A673 (cell line): Measurements from ENCODE around the gene CLPSL1. TPM values are rescaled to one million over a fixed set of nuclear protein-coding genes. Genes with fewer than 3 reads are reported as not detected.
A peak's percentile ranks its signal among the peaks of the same experiment; 100 is the strongest.

ENCODE experiments used
- BruUV-seq: library from RNA; stranded (reverse); fragments of 400-500 nt; replicated peaks from 2 replicates; lab custom pipeline; 2021; lab: Mats Ljungman, UMichigan
- CTCF ChIA-PET: fragments of 300-600 bp; sonication (Branson Sonifier 250); formaldehyde crosslinking; loops from one replicate; lab custom pipeline; 2022; ENCODE audit warnings: antibody characterized with exemption; lab: Charles Lee
- POLR2A ChIA-PET: fragments of 300-600 bp; sonication (Branson Sonifier 250); formaldehyde crosslinking; loops from one replicate; lab custom pipeline; 2022; ENCODE audit warnings: antibody characterized with exemption; ENCODE audit not compliant: low non-redundant PET; lab: Charles Lee
- DNase-seq: peaks from one replicate; pipeline ENCODE4 v3.0.0-alpha.2; 2015; ENCODE audit warnings: low spot score
- H3K27ac ChIP-seq: fragments of 200-600 bp; sonication (generic); 2 replicates; pipeline ENCODE4 v1.5.1; 2016; ENCODE audit warnings: mixed run types, low read depth, mild to moderate bottlenecking, mixed read lengths, antibody characterized with exemption, low read length; ENCODE audit not compliant: poor library complexity, severe bottlenecking
- H3K27me3 ChIP-seq: fragments of 200-600 bp; sonication (generic); replicated peaks from 2 replicates; pipeline ENCODE4 v1.6.1; 2017; ENCODE audit warnings: mixed run types, low read depth, mild to moderate bottlenecking, mixed read lengths, antibody characterized with exemption, low read length; ENCODE audit not compliant: insufficient read depth, poor library complexity
- H3K36me3 ChIP-seq: fragments of 200-600 bp; sonication (generic); 2 replicates; pipeline ENCODE4 v1.6.1; 2016; ENCODE audit warnings: mixed run types, mild to moderate bottlenecking, mixed read lengths, antibody characterized with exemption, low read length; ENCODE audit not compliant: insufficient read depth, poor library complexity, severe bottlenecking
- H3K4me1 ChIP-seq: fragments of 200-600 bp; sonication (generic); 2 replicates; pipeline ENCODE4 v1.6.1; 2017; ENCODE audit warnings: mixed run types, mild to moderate bottlenecking, mixed read lengths, antibody characterized with exemption, low read length; ENCODE audit not compliant: insufficient read depth, poor library complexity, severe bottlenecking
- H3K4me3 ChIP-seq: fragments of 200-600 bp; sonication (generic); 2 replicates; pipeline ENCODE4 v1.5.1; 2016; ENCODE audit warnings: low read depth, mixed run types, mild to moderate bottlenecking, mixed read lengths, low read length; ENCODE audit not compliant: poor library complexity, severe bottlenecking
- H3K9me3 ChIP-seq: fragments of 200-600 bp; sonication (generic); 2 replicates; pipeline ENCODE4 v1.6.1; 2016; ENCODE audit warnings: mixed run types, low read depth, mild to moderate bottlenecking, mixed read lengths, antibody characterized with exemption, low read length; ENCODE audit not compliant: poor library complexity, severe bottlenecking
- CTCF ChIP-seq: fragments of 300-800, 200-600 bp; sonication (generic); conservative IDR thresholded peaks from 2 replicates; pipeline ENCODE4 v1.5.1; 2017; ENCODE audit warnings: low read depth, mild to moderate bottlenecking, antibody characterized with exemption, low read length, moderate library complexity, mixed read lengths
- EZH2 ChIP-seq: fragments of 200-600 bp; sonication (generic); IDR thresholded peaks from 2 replicates; pipeline ENCODE4 v1.6.1; 2017; ENCODE audit warnings: borderline replicate concordance, low read depth, mild to moderate bottlenecking, mixed read lengths, antibody characterized with exemption, low read length; ENCODE audit not compliant: poor library complexity, severe bottlenecking
- intact Hi-C: fragments of 100-400 bp; cut with micrococcal nuclease; formaldehyde crosslinking; loops from one replicate; pipeline ENCODE4 v1.10.0; 2022; ENCODE audit not compliant: unreplicated experiment
- total RNA-seq: library from RNA; stranded (reverse); gene quantifications from 2 replicates; pipeline ENCODE4 v1.2.3, GENCODE V29; 2021

Gene CLPSL1
- total RNA-seq, 1 experiment from 2014 or later, result not detected

- no peaks in the 10 kb centered on the region for H3K27me3 ChIP-seq
- TF ChIP-seq EZH2 (no peak), CTCF (no peak)
- H3K4me3 ChIP-seq, result no peak overlapping the region
- no TSS peak for BruUV-seq
- no peaks in the 10 kb centered on the region for H3K9me3 ChIP-seq
- H3K4me1 ChIP-seq, result peaks cover 7% of the 10 kb centered on the region
- POLR2A ChIA-PET, result no interaction called here
- H3K27ac ChIP-seq, result peak overlapping the region; percentile 28
- CTCF ChIA-PET, result interaction anchor here (0.5 to 1.6 kb wide), 4 partner anchors 15 to 217 kb away, joined by 3 to 7 read pairs (median 4); no protein-coding TSS in a partner anchor
- no peaks in the 10 kb centered on the region for H3K36me3 ChIP-seq
- DNase-seq, result peak; percentile 36
- intact Hi-C loops, result loop anchor here (10.0 kb wide), 1 partner anchor 355 kb away; no protein-coding TSS in a partner anchor
Observed at GRCh38 chr6:35739645-35740524, 40.9 kb upstream of the CLPSL1 start.

DNA sequence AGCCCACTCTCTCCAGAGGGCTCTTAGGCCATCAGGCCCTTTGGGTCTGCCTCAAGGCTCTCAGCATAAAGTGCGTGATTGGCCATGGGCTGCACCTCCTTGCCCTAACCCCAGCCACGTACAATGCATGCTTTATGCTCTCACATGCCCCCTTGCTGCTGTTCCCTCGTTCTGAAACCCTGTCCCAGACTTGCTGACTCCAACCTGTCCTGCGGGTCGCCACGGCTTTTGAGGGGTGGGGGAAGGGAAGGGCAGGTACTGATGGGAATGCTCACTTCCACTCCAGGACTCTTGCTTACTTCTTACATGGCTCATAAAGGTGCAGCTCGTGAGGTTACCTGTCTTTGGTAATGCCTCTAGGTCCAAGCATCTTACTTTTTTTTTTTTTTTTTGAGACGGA, 38.0 kb upstream of the CLPSL1 start:
- H3K4me1 ChIP-seq, result peaks cover 7% of the 10 kb centered on the region
- ChIA-PET POLR2A (no interaction called here), CTCF (no interaction called here)
- H3K27me3 ChIP-seq, result no peaks in the 10 kb centered on the region
- TF ChIP-seq CTCF (no peak), EZH2 (no peak)
- no peak overlapping the region for H3K4me3 ChIP-seq
- intact Hi-C loops, result no loop called here
- H3K36me3 ChIP-seq, result no peaks in the 10 kb centered on the region
- no peak overlapping the region for H3K27ac ChIP-seq
- DNase-seq, result no peak
- no peaks in the 10 kb centered on the region for H3K9me3 ChIP-seq
- no TSS peak for BruUV-seq

- H3K4me3 ChIP-seq, result no peak overlapping the region
- H3K9me3 ChIP-seq, result no peaks in the 10 kb centered on the region
- H3K27me3 ChIP-seq, result no peaks in the 10 kb centered on the region
- H3K4me1 ChIP-seq, result no peaks in the 10 kb centered on the region
- POLR2A ChIA-PET, result no interaction called here
- intact Hi-C loops, result no loop called here
- no peak overlapping the region for H3K27ac ChIP-seq
- no peak for DNase-seq
- CTCF ChIA-PET, result no interaction called here
- no peak for TF ChIP-seq CTCF
- TF ChIP-seq EZH2, result no peak
- no TSS peak for BruUV-seq
- H3K36me3 ChIP-seq, result no peaks in the 10 kb centered on the region
Observed at GRCh38 chr6:35745509-35745908, 35.3 kb upstream of the CLPSL1 start.
